ENCODE measurements around the gene EDAR. TPM values are rescaled to one million over a fixed set of nuclear protein-coding genes. Genes with fewer than 3 reads are reported as not detected.

The EDAR gene
- total RNA-seq, 1 experiment from 2014 or later, result not detected

DNA sequence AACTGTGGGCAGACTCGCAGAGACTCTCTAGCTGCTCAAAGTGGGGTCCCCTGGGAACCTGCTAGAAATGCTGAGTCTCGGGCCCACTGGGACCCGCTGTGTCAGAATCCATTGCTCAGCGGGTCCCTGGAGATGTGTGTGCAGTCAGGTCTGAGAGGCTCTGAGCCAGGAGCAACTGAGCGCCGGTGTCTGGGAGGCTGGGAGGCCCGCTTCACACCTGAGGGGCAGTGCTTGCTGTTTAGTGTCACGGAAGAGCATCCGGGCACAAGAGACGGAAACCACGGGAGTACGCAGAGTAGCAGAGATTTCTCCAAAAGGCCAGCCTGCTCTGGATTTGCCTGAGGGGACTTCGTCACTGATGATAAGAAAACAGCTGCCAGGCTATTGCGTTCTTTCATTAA lies 70.1 kb downstream of the EDAR start:
- Histone ChIP-seq H3K4me2 (ENCODE audit: low read depth, low read length, poor library complexity, severe bottlenecking) (peak overlapping the region; percentile 17), H4K20me1 (ENCODE audit: insufficient read depth, low read depth, low read length) (no peaks in the 10 kb centered on the region), H3K9me2 (replicated peaks; ENCODE audit: insufficient read depth, low read length) (no peaks in the 10 kb centered on the region), H3K9me3 (ENCODE audit: low read length) (no peaks in the 10 kb centered on the region), H2AFZ (ENCODE audit: low read length) (no peak overlapping the region), H3K4me1 (ENCODE audit: low read length) (peaks cover 9% of the 10 kb centered on the region), H3K36me3 (ENCODE audit: insufficient read depth, low read length) (no peaks in the 10 kb centered on the region), H3K27ac (ENCODE audit: low read length) (no peak overlapping the region), H3K4me3 (ENCODE audit: low read length) (no peak overlapping the region), H3K79me2 (ENCODE audit: low read length) (no peaks in the 10 kb centered on the region), H3K27me3 (ENCODE audit: low read length) (no peaks in the 10 kb centered on the region), H3K9ac (ENCODE audit: low read length) (no peak overlapping the region)
- peak; percentile 48 for DNase-seq

DNA sequence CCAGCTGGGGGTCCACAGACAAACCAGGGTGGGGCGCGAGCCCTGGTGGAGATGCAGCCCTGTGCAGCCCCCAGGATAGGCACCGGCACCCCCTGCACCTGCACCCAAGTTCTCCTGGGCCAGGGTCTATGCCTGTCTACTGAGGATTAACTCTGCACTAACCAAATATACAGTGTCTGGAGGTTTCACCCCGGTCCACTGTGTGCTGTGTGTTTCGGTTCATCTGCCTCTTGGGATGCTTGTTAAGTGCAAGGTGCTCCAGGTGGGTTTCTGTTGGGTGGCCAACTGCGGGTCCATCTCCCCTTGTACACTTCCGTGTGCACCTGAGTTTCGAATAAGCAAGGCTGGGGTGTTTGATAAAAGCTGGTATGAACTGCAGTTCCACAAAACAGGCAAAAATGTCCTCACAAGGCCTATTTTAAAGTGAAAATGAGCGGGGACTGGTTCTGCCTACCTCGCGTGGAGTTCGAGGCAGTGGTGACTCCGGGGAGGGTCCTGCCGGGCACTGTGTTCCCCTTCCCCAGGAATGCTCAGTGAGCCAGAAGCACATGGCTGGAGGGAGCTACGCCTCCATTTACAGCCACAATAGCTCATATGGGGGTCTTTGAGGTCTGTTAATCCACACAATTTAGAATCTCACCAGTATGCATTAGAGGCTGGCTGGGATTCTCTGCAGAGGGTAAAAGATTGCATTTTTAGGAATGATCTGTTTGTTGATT lies 70.7 kb downstream of the EDAR start:
- H2AFZ ChIP-seq (ENCODE audit: low read length), result no peak overlapping the region
- H3K4me3 ChIP-seq (ENCODE audit: low read length), result no peak overlapping the region
- H3K9ac ChIP-seq (ENCODE audit: low read length), result no peak overlapping the region
- no peak overlapping the region for H3K27ac ChIP-seq (ENCODE audit: low read length)
- no peaks in the 10 kb centered on the region for H4K20me1 ChIP-seq (ENCODE audit: insufficient read depth, low read depth, low read length)
- no peaks in the 10 kb centered on the region for H3K79me2 ChIP-seq (ENCODE audit: low read length)
- H3K27me3 ChIP-seq (ENCODE audit: low read length), result no peaks in the 10 kb centered on the region
- peaks cover 9% of the 10 kb centered on the region for H3K4me1 ChIP-seq (ENCODE audit: low read length)
- no peaks in the 10 kb centered on the region for H3K36me3 ChIP-seq (ENCODE audit: insufficient read depth, low read length)
- H3K9me3 ChIP-seq (ENCODE audit: low read length), result no peaks in the 10 kb centered on the region
- H3K9me2 ChIP-seq (replicated peaks; ENCODE audit: insufficient read depth, low read length), result no peaks in the 10 kb centered on the region
- DNase-seq, result no peak
- peak overlapping the region; percentile 17 for H3K4me2 ChIP-seq (ENCODE audit: low read depth, low read length, poor library complexity, severe bottlenecking)

DNA sequence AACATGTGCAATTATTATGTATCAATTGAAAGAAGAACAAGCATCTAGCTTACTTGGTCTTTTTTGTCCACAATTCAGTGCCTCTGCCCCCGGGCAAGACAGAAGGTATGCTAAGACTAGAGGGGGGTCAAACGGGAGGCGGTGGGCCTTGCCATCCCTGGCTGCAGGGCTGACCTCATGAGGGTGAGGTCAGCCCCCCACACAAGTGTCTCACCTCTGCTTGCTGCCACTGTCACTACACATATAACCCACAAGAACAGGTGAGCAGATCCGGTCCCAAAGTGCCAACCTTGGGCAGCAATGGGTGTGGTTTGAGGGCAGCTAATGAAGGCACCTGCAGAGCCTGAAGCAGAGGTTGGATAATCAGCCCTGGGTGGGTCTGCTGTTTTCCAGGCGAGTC lies 71.5 kb downstream of the EDAR start:
- no peaks in the 10 kb centered on the region for H3K9me3 ChIP-seq (ENCODE audit: low read length)
- H3K27me3 ChIP-seq (ENCODE audit: low read length), result no peaks in the 10 kb centered on the region
- no peak overlapping the region for H3K9ac ChIP-seq (ENCODE audit: low read length)
- no peaks in the 10 kb centered on the region for H3K9me2 ChIP-seq (replicated peaks; ENCODE audit: insufficient read depth, low read length)
- no peak overlapping the region for H3K27ac ChIP-seq (ENCODE audit: low read length)
- no peaks in the 10 kb centered on the region for H4K20me1 ChIP-seq (ENCODE audit: insufficient read depth, low read depth, low read length)
- H3K4me2 ChIP-seq (ENCODE audit: low read depth, low read length, poor library complexity, severe bottlenecking), result no peak overlapping the region
- H3K36me3 ChIP-seq (ENCODE audit: insufficient read depth, low read length), result no peaks in the 10 kb centered on the region
- H3K79me2 ChIP-seq (ENCODE audit: low read length), result no peaks in the 10 kb centered on the region
- DNase-seq, result no peak
- no peak overlapping the region for H3K4me3 ChIP-seq (ENCODE audit: low read length)
- H2AFZ ChIP-seq (ENCODE audit: low read length), result no peak overlapping the region
- H3K4me1 ChIP-seq (ENCODE audit: low read length), result peaks cover 9% of the 10 kb centered on the region

DNA sequence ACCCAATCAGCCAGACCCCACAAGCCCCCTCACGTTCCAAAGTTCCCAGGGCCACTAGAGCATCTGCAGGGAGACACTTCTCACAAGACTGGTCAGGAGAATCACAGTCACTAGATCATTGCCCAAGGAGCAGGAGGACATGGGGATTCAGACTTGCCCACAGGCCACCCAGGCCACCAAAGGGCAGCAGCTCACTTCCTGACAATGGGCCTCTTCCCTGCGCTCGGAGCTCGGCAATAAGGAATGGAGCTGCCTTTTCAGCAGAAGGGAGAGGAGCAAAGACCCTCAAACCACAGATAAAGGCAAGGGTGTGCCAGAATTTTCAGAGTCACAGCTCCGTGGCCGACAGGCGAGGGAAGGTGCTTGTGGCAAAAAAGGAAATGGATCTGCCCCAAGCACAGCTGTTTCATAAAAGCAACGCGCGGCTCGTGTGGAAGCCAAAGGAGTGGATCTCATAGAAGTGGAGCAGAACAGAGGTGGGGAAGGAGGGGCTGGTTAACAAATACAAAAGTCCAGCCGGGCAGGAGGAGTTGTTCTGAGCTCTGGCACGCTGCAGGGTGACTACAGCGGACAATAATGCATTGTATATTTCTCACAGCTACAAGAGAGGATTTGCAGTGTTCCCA lies 72.1 kb downstream of the EDAR start:
- Histone ChIP-seq H2AFZ (ENCODE audit: low read length) (no peak overlapping the region), H3K27ac (ENCODE audit: low read length) (no peak overlapping the region), H4K20me1 (ENCODE audit: insufficient read depth, low read depth, low read length) (no peaks in the 10 kb centered on the region), H3K9ac (ENCODE audit: low read length) (no peak overlapping the region), H3K27me3 (ENCODE audit: low read length) (no peaks in the 10 kb centered on the region), H3K4me2 (ENCODE audit: low read depth, low read length, poor library complexity, severe bottlenecking) (no peak overlapping the region), H3K36me3 (ENCODE audit: insufficient read depth, low read length) (no peaks in the 10 kb centered on the region), H3K4me1 (ENCODE audit: low read length) (peaks cover 9% of the 10 kb centered on the region), H3K79me2 (ENCODE audit: low read length) (no peaks in the 10 kb centered on the region), H3K9me3 (ENCODE audit: low read length) (no peaks in the 10 kb centered on the region), H3K9me2 (replicated peaks; ENCODE audit: insufficient read depth, low read length) (no peaks in the 10 kb centered on the region), H3K4me3 (ENCODE audit: low read length) (no peak overlapping the region)
- no peak for DNase-seq

DNA sequence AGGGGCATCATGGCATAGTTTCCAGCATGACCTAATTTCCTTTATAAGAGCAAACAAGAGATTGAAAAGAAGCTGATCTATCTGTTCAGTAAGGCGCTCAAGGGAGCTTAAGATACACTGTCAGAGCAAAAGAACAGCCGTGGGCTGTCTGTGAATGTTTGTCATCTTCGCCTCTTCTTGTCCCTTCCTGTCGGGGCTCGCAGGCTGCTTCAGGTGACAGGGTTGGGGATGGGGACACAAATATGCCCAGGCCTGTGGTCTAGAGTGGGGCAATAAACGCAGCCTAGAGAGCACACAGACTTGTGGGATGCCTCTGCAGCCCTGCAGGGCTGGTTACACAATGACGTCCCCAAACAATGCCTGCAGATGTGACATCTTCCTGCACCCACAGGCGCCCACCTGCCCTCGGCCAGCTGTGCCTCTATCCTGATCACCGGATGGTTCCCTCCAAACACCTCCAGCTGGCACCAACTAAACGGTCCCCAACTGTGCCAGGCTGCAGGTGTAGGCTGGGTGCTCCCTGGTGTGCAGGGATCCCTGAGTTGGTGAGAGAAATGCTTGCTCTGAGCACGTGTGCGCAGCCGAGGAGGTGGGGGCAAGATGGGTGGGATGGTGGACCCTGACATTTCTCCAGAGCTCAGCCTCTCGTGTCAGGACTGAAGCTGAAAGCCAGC lies 72.8 kb downstream of the EDAR start:
- H3K4me2 ChIP-seq (ENCODE audit: low read depth, low read length, poor library complexity, severe bottlenecking), result no peak overlapping the region
- no peak overlapping the region for H3K9ac ChIP-seq (ENCODE audit: low read length)
- peaks cover 9% of the 10 kb centered on the region for H3K4me1 ChIP-seq (ENCODE audit: low read length)
- DNase-seq, result no peak
- H3K36me3 ChIP-seq (ENCODE audit: insufficient read depth, low read length), result no peaks in the 10 kb centered on the region
- no peak overlapping the region for H3K27ac ChIP-seq (ENCODE audit: low read length)
- H3K27me3 ChIP-seq (ENCODE audit: low read length), result no peaks in the 10 kb centered on the region
- no peaks in the 10 kb centered on the region for H4K20me1 ChIP-seq (ENCODE audit: insufficient read depth, low read depth, low read length)
- H2AFZ ChIP-seq (ENCODE audit: low read length), result no peak overlapping the region
- no peaks in the 10 kb centered on the region for H3K9me2 ChIP-seq (replicated peaks; ENCODE audit: insufficient read depth, low read length)
- H3K4me3 ChIP-seq (ENCODE audit: low read length), result no peak overlapping the region
- no peaks in the 10 kb centered on the region for H3K9me3 ChIP-seq (ENCODE audit: low read length)
- no peaks in the 10 kb centered on the region for H3K79me2 ChIP-seq (ENCODE audit: low read length)

DNA sequence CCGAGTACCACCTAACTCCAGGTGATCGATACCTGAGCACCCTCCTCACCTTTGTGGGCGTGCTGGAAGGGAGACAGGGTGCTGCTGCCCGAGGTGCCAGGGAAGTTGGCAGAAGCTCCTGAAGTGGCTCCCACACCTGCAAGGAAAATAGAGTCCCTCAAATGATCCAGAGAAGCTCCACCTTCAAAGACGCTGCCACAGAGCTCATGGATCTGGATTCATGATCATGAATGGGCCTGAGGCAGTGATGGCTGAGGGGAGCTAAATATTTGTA lies 76.5 kb downstream of the EDAR start:
- Histone ChIP-seq H3K27me3 (ENCODE audit: low read length) (no peaks in the 10 kb centered on the region), H3K79me2 (ENCODE audit: low read length) (no peaks in the 10 kb centered on the region), H3K4me2 (ENCODE audit: low read depth, low read length, poor library complexity, severe bottlenecking) (no peak overlapping the region), H3K9ac (ENCODE audit: low read length) (no peak overlapping the region), H3K36me3 (ENCODE audit: insufficient read depth, low read length) (no peaks in the 10 kb centered on the region), H4K20me1 (ENCODE audit: insufficient read depth, low read depth, low read length) (no peaks in the 10 kb centered on the region), H3K4me3 (ENCODE audit: low read length) (no peak overlapping the region), H3K4me1 (ENCODE audit: low read length) (peaks cover 15% of the 10 kb centered on the region), H3K27ac (ENCODE audit: low read length) (no peak overlapping the region), H3K9me2 (replicated peaks; ENCODE audit: insufficient read depth, low read length) (no peaks in the 10 kb centered on the region), H2AFZ (ENCODE audit: low read length) (no peak overlapping the region), H3K9me3 (ENCODE audit: low read length) (no peaks in the 10 kb centered on the region)
- DNase-seq, result no peak

DNA sequence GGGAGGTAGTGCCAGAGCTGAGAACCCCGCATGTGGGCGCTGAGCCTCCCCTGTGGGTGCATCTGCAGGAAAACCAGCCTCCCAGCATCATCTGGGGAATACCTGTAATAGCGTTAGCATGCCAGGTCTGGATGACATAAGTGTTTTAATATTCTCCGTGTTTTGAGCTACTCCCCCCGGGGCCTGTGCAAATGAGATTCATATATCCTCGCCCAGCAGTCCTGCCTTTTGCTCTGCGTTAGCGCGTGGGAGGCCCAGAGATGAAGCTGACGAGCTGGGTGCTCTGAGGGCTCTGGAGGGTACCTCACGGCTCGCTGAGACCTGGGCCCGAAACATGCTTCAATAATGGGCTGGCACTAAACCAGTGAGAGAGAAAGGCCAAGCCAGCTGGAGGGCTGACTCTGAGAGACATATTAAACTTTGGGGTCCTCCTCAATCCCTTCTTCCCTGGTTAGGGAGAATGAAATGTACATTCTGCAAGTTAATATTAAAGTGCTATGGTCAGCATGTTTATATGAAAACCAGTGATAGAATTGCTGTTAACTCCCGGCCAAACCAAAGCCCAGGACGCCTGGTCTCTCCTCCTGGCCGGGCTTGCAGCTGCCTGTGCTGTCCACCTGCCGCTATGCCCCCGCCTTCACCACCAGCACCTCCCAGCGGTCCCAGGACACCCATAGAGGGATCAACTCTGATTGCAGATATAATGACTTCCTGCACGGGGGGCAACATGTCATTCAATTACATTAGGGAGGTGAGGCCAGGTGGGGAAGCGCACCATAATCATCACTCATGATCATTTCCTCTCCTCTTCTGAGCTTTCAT lies 77.0 kb downstream of the EDAR start:
- H3K4me2 ChIP-seq (ENCODE audit: low read depth, low read length, poor library complexity, severe bottlenecking), result no peak overlapping the region
- no peaks in the 10 kb centered on the region for H4K20me1 ChIP-seq (ENCODE audit: insufficient read depth, low read depth, low read length)
- DNase-seq, result no peak
- H3K27me3 ChIP-seq (ENCODE audit: low read length), result no peaks in the 10 kb centered on the region
- H2AFZ ChIP-seq (ENCODE audit: low read length), result no peak overlapping the region
- H3K9ac ChIP-seq (ENCODE audit: low read length), result no peak overlapping the region
- H3K9me2 ChIP-seq (replicated peaks; ENCODE audit: insufficient read depth, low read length), result no peaks in the 10 kb centered on the region
- no peaks in the 10 kb centered on the region for H3K36me3 ChIP-seq (ENCODE audit: insufficient read depth, low read length)
- no peaks in the 10 kb centered on the region for H3K79me2 ChIP-seq (ENCODE audit: low read length)
- no peaks in the 10 kb centered on the region for H3K9me3 ChIP-seq (ENCODE audit: low read length)
- no peak overlapping the region for H3K4me3 ChIP-seq (ENCODE audit: low read length)
- peaks cover 15% of the 10 kb centered on the region for H3K4me1 ChIP-seq (ENCODE audit: low read length)
- H3K27ac ChIP-seq (ENCODE audit: low read length), result no peak overlapping the region

DNA sequence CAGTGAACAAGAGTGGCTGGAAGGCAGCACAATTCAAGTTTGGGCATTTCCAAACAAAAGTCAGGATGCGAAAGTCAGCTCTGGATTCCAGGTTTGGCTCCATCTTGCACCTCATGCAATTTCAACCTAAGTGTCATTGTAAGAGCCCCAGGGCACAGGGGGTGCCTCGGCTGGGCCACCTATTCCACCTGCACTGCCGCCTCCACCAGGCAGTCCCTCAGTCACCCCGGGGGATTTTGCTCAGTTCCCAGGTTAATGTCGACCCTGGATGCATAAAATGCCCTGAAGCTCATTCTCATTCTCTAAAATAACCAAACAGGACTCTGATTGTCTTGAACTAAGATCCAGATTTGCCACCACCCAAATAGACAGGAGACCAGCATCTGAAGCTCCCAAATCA lies 77.6 kb downstream of the EDAR start:
- DNase-seq, result no peak
- H3K9ac ChIP-seq (ENCODE audit: low read length), result no peak overlapping the region
- H3K36me3 ChIP-seq (ENCODE audit: insufficient read depth, low read length), result no peaks in the 10 kb centered on the region

More for the DNA sequence above, 77.6 kb downstream of the EDAR start:
- no peaks in the 10 kb centered on the region for H3K79me2 ChIP-seq (ENCODE audit: low read length)
- no peak overlapping the region for H3K27ac ChIP-seq (ENCODE audit: low read length)
- no peak overlapping the region for H3K4me2 ChIP-seq (ENCODE audit: low read depth, low read length, poor library complexity, severe bottlenecking)
- no peak overlapping the region for H2AFZ ChIP-seq (ENCODE audit: low read length)
- H3K9me3 ChIP-seq (ENCODE audit: low read length), result no peaks in the 10 kb centered on the region
- H3K27me3 ChIP-seq (ENCODE audit: low read length), result no peaks in the 10 kb centered on the region
- no peaks in the 10 kb centered on the region for H4K20me1 ChIP-seq (ENCODE audit: insufficient read depth, low read depth, low read length)
- H3K4me1 ChIP-seq (ENCODE audit: low read length), result peaks cover 15% of the 10 kb centered on the region
- no peak overlapping the region for H3K4me3 ChIP-seq (ENCODE audit: low read length)
- H3K9me2 ChIP-seq (replicated peaks; ENCODE audit: insufficient read depth, low read length), result no peaks in the 10 kb centered on the region

Measured in Karpas-422 (cell line).